Activated CD8-positive, alpha-beta memory T cell treated with anti-CD3 and anti-CD28 coated beads, Interleukin-2, amount 50 U/mL, for 48 hours (primary cell): ENCODE data around the gene PRRT3.
"Not testable (repeated sequence)": the region's sequence is repeated elsewhere in the genome, so short reads cannot be mapped to it uniquely, and the experiment has no call there.

Experiments
- DNase-seq: peaks from one replicate; pipeline ENCODE4 v3.0.0-alpha.2; 2020

Gene PRRT3

GRCh38 chr3:9897408-9898372 lies 54.5 kb downstream of the PRRT3 start:
- no peak for DNase-seq

GRCh38 chr3:9896755-9897407 lies 55.3 kb downstream of the PRRT3 start:
- DNase-seq: not testable (repeated sequence)

- not testable (repeated sequence) for DNase-seq
Observed at GRCh38 chr3:9895715-9896114, 56.5 kb downstream of the PRRT3 start.
